IPS-15b (cell line): Measurements from ENCODE around the gene ERN1.

Experiments used
- H3K27me3 ChIP-seq: one replicate; pipeline ENCODE4 v1.6.1; 2013; ENCODE audit warnings: low read length; ENCODE audit not compliant: control insufficient read depth, insufficient read depth
- H3K36me3 ChIP-seq: one replicate; pipeline ENCODE4 v1.6.1; 2013; ENCODE audit warnings: low read length; ENCODE audit not compliant: control insufficient read depth, insufficient read depth
- H3K4me1 ChIP-seq: one replicate; pipeline ENCODE4 v1.6.1; 2013; ENCODE audit warnings: mild to moderate bottlenecking, low read length; ENCODE audit not compliant: control insufficient read depth, insufficient read depth
- H3K4me3 ChIP-seq: one replicate; pipeline ENCODE4 v1.5.1; 2013; ENCODE audit warnings: low read depth, low read length
- H3K9ac ChIP-seq: one replicate; pipeline ENCODE4 v1.6.1; 2013; ENCODE audit warnings: low read depth, mild to moderate bottlenecking, low read length
- H3K9me3 ChIP-seq: one replicate; pipeline ENCODE4 v1.6.1; 2013; ENCODE audit warnings: mild to moderate bottlenecking, low read length; ENCODE audit not compliant: control insufficient read depth, insufficient read depth

The ERN1 gene

DNA sequence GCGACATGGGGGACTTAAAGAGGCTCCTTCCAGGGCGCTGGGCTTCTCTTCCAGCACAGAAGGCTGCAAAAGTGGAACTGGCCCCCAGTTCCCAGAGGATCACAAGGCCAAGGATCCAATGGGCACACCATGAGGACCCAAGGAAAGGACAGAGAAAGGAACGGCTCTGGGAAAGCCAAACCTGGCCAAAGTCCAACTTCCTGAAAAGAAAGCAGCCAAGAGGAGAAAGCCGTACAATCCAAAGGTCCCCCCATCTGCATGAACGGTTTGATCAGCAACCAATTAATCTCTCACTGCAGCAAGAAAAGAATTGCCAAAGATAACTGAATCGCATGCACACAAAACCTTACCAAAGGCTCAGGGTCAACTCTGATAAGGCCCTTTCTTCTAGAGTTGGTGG is 89.7 kb downstream of the ERN1 start:
- Histone ChIP-seq H3K27me3 (no peaks in the 10 kb centered on the region), H3K9ac (no peak overlapping the region), H3K9me3 (no peaks in the 10 kb centered on the region), H3K4me1 (no peaks in the 10 kb centered on the region), H3K4me3 (no peak overlapping the region), H3K36me3 (no peaks in the 10 kb centered on the region)

DNA sequence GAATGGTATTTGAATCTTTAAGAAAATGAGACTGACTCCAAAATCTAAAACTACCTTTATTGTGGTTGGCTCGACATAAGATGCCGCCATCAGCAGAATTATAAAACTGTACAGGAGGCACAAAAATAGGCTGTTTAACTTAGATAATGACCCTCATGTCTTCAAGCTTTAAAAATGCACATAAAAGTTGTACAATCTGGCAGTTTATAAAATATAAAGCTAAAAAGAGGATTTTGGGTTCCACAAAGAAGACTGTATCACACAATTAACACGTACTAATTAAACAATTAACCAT is 90.9 kb downstream of the ERN1 start:
- no peaks in the 10 kb centered on the region for H3K36me3 ChIP-seq
- H3K4me1 ChIP-seq: no peaks in the 10 kb centered on the region
- H3K9me3 ChIP-seq: no peaks in the 10 kb centered on the region
- H3K4me3 ChIP-seq: no peak overlapping the region
- no peaks in the 10 kb centered on the region for H3K27me3 ChIP-seq
- no peak overlapping the region for H3K9ac ChIP-seq

DNA sequence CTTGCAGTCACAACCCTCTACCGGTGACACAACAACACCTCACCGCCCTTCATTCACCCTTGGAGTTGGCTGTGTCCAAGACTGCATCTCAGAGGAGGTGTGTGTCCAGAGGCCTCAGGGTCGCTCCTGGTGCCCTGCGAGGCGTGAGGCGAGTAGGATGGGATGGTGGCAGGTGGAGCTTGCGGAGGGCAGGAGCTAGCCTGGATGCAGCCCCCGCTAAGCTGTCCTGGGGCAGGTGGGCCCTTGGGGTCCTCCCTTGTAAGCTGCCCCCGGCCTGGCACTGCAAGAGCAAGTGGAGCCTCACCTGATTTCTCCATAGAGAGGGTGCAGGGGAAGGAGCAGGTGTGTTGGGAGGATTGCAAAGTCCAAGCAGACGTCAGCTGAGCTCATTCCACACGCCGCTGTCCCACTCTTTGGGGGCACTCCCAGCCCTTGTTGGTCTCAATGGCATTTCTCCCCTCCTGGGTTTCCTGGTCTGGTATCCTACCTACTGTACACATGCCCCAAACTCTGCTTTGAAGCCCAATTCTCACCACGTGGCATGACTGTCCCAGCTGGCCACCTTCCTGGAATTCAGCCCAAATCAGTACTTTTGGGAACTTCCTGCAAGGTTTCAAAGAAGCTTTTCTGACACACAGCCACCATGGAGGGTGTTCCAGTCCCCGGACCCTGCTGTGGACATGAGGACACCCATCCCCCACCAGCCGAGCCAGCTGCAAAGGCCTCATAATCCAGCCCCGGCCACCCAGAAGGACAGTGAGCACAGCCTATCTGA is 91.4 kb downstream of the ERN1 start:
- H3K4me1 ChIP-seq: no peaks in the 10 kb centered on the region
- H3K4me3 ChIP-seq: no peak overlapping the region
- H3K36me3 ChIP-seq: no peaks in the 10 kb centered on the region
- H3K9ac ChIP-seq: no peak overlapping the region
- no peaks in the 10 kb centered on the region for H3K27me3 ChIP-seq
- no peaks in the 10 kb centered on the region for H3K9me3 ChIP-seq

DNA sequence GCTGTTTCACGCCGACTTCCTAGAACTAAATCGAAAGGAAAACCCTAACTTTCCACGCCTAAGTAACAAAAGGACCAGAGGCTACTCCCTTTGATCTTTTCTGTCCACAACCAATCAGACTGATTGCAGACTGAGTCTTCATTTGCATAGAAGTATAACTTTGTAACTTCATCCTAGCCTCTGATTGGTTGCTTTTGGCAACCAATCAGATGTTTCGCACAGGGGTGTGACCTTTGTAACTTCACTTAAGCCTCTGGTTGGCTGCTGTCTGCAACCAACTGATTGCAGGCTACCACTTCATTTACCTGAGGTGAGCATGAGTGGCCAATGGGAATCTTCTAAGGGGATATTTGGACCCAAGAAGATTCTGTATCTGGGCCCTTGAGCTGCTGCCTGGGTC is 92.1 kb downstream of the ERN1 start:
- Histone ChIP-seq H3K4me3 (no peak overlapping the region), H3K4me1 (no peaks in the 10 kb centered on the region), H3K27me3 (no peaks in the 10 kb centered on the region), H3K36me3 (no peaks in the 10 kb centered on the region), H3K9me3 (no peaks in the 10 kb centered on the region), H3K9ac (no peak overlapping the region)

DNA sequence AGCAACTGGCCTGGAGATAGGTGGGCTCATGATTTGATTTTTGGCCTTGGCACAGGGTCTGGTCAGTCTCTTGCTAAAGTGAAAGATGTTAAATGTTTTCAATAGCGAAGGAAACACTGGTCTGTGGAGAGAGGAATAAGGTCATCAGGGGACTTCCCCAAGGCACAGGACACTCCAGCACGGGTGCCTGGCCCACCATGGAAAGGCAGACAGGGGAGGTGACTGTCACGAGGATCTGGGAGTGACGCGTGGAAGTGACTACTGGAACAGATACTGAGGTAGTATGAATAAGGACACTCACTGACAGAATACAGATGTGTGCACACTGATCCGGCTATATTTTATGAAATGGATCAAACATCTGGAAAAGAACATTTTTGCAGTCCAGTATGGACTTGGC is 92.8 kb downstream of the ERN1 start:
- no peaks in the 10 kb centered on the region for H3K9me3 ChIP-seq
- no peak overlapping the region for H3K9ac ChIP-seq
- no peak overlapping the region for H3K4me3 ChIP-seq
- H3K36me3 ChIP-seq: no peaks in the 10 kb centered on the region
- no peaks in the 10 kb centered on the region for H3K4me1 ChIP-seq
- H3K27me3 ChIP-seq: no peaks in the 10 kb centered on the region

DNA sequence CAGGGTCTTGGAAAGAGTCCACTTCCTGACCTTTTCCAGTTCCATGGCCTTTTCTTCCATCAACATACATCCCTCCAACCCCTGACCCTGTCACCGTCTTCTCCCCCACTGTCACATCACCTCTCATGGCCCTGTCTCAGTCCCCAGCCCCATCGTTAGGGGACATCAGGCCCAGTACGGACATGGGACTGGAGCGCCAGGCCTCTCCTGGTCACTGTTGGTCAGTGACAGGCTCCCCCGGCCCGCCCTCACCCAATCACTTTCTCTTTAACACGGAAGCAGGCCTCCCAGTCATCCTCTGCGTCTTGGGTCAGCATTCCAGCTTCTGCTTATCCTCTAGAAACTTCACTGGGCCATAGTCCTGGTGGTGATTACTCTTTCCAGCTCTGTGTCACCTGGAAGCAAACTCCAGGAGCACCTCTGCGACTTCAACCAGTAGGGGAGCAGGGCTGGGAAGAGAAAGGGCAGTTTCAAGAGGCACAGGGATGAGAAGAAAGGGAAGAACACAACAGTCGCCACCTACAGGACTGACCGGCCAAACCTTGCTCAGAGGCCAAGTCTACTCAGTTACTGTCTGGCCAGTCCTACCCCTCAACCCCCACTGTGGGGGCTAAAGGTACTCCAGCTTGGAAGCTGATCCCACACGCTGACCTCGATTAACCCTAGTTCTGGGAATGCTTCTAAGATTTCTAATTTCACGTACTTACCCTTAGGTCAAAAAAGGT is 93.6 kb downstream of the ERN1 start:
- Histone ChIP-seq H3K4me3 (no peak overlapping the region), H3K9me3 (no peaks in the 10 kb centered on the region), H3K36me3 (no peaks in the 10 kb centered on the region), H3K27me3 (no peaks in the 10 kb centered on the region), H3K9ac (no peak overlapping the region), H3K4me1 (no peaks in the 10 kb centered on the region)

DNA sequence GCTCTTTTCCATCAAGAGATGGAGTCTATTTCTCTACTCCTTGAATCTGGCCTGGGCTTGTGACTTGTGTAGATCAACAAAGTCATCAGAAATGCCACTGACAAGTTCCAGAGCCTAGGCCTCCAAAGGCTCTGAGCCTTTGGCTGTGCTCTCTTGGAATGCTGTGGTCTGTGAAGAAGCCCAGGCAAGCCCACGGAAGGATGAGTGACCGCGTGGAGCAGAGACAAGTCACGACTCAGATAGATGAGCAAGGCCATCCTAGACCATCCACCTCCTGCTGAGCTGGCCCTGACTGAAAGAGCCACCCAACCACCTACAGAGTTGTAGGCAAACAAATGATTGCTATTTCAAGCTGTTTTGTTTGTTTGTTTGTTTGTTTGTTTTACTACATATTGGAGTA is 97.9 kb downstream of the ERN1 start:
- Histone ChIP-seq H3K9ac (no peak overlapping the region), H3K27me3 (no peaks in the 10 kb centered on the region), H3K4me3 (no peak overlapping the region), H3K4me1 (no peaks in the 10 kb centered on the region), H3K9me3 (no peaks in the 10 kb centered on the region), H3K36me3 (no peaks in the 10 kb centered on the region)

DNA sequence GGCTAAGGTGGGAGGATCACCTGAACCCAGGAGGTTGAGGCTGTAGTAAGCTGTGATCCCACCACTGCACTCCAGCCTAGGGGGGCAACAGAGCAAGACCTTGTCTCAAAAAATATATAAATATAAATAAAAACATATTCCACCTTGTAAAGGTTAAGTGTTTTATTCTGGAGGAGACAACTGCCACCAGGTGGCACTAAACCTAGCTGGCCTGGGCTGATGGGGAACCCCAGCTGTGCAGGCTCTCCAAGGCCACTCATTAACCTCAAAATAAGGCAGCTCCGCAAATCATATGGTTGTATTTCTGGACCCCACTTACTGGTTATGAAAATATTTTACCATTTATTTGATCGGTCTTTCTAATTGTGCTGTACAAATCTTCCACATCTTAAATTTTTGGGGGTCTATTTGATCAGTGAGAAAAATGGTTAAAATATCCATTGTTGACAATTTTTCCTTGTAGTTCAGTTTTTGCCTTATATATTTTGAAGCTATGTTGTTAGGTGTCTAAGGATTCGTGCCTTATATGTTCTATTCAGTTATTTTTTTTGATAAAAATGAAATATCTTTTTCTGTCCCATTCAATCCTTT is 101.0 kb downstream of the ERN1 start:
- Histone ChIP-seq H3K36me3 (no peaks in the 10 kb centered on the region), H3K27me3 (peaks cover 6% of the 10 kb centered on the region), H3K9ac (no peak overlapping the region), H3K4me3 (no peak overlapping the region), H3K9me3 (no peaks in the 10 kb centered on the region), H3K4me1 (no peaks in the 10 kb centered on the region)

DNA sequence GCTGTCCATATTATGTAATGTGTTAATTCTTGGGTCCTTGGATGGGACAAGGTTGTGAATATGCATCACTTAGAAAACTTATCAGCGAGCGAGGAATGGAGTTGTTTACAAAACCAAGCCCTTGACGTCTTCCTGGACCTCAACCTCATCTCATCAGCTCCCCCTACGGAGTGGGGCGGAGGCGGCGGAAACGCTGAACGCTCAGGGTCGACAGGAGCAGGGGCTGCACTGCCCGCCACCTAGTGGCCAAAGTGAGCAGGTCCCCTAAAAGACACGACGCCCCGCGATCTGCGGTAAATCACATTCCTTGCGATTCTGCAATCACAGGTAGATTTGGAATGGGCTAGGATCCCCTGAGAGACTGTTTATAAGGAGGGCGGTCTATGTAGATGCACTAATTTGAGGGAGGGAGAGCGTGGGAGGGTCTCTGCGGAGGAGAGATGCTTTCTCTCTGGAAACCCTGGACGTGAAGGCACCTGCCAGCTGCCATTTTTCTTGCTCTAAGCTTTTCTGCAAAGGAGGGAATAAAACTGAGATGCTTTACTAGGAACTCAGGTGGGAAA is 104.1 kb downstream of the ERN1 start:
- Histone ChIP-seq H3K9me3 (no peaks in the 10 kb centered on the region), H3K4me3 (no peak overlapping the region), H3K9ac (no peak overlapping the region), H3K4me1 (no peaks in the 10 kb centered on the region), H3K36me3 (no peaks in the 10 kb centered on the region), H3K27me3 (peaks cover 6% of the 10 kb centered on the region)

DNA sequence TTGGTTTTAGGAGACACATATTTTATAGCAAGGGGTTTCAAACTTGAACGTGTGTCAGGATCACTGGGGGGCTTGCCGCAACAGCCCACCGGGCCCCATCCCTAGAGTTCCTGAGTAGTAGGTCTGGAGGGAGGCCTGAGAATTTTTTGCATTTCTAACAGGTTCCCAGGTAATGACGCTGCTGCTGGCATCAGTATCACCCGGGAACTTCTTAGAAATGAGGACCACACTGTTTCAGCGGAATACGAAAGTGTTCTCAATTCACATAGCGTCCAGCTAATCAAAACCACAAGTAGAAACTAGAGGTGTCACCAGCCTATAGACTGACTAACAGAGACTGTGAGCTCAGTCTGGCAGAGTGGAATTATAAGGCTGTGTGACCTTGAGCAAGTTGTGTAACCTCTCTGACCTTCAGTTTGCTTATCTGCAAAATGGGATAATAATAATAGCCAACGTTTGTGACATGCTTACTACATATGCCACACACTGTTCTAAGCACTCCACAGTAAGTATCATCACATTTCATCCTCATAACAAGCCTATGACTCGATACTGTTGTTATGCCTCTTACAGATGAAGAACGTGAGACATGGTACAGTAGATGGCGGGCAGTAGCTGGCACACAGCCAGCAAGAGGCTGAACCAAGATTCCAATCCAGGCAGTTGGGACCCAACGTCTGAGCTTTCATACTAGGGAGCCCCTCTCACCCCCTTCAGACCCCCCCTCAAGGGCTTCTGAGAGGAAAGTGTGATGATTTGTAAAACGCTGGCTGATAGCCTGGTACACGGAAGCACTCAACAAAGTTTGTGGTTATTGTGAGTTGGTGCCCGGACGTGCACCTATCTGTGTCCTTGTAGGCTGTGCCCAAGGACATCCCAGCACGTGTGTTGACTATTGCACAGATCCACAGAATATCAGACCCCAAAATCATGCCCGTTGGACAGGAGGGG is 104.9 kb downstream of the ERN1 start:
- H3K36me3 ChIP-seq: no peaks in the 10 kb centered on the region
- H3K4me1 ChIP-seq: peaks cover 3% of the 10 kb centered on the region
- H3K9me3 ChIP-seq: no peaks in the 10 kb centered on the region
- no peak overlapping the region for H3K4me3 ChIP-seq
- H3K27me3 ChIP-seq: peaks cover 10% of the 10 kb centered on the region
- H3K9ac ChIP-seq: no peak overlapping the region

DNA sequence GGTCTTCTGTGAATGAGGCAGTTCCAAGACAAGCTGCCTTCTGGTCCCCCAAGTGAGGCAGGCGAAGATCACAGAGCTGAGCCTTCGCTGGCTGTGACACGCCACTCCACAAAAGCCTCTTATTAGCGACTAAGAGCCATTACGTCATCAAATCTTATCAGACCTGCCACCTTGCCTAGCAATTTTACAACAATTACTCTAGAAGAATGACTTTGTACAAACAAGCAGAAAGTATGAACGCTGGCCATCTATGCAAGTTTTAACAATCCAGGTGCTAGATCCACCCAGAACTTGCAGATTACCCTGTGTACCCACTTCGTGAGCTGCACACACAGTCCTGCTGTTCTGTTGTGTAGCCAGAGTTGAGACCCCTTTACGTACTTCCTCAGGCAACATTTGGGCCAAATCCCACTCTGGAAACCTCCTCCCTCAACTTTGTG is 105.7 kb downstream of the ERN1 start:
- no peak overlapping the region for H3K4me3 ChIP-seq
- no peaks in the 10 kb centered on the region for H3K9me3 ChIP-seq
- H3K27me3 ChIP-seq: peaks cover 12% of the 10 kb centered on the region
- H3K9ac ChIP-seq: no peak overlapping the region
- H3K36me3 ChIP-seq: no peaks in the 10 kb centered on the region
- peaks cover 3% of the 10 kb centered on the region for H3K4me1 ChIP-seq
